ENCODE measurements around the gene LRRC63.

Gene LRRC63

DNA sequence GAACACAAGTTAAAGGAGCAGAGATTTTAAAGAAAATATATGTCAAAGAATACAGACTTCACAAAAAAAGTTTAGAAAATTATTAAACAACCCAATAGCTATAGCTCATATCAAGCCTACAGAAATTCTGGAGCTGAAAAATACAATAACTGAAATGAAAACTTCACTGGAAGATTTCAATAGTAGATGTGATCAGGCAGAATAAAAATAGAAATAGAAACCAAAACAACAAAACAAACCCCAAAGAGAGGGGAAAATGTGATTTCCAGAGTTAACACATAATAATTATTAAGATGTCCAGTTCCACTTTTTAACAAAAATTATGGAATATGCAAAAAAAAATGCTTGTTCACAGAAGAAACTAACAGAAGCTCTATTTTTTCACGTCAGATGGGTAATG is 23.6 kb downstream of the LRRC63 start:
- Histone ChIP-seq H3K4me3 (replicated peaks; ENCODE audit: insufficient read depth, low read length) (no peak overlapping the region), H3K27ac (replicated peaks) (no peak overlapping the region), H3K27me3 (ENCODE audit: insufficient read depth, poor library complexity, severe bottlenecking) (no peaks in the 10 kb centered on the region)
- no peak for DNase-seq (ENCODE audit: low read depth in 1 of 2, low spot score in 1 of 2)
- no peak for TF ChIP-seq CTCF (IDR thresholded peaks at IDR 0.05; ENCODE audit: insufficient read depth, low read length)
- no peak for TF ChIP-seq POLR2AphosphoS5 (IDR thresholded peaks at IDR 0.05; ENCODE audit: low read depth)
- no peak for TF ChIP-seq SPI1 (IDR thresholded peaks at IDR 0.05; ENCODE audit: borderline replicate concordance, low read depth)
- TF ChIP-seq GABPA (IDR thresholded peaks at IDR 0.05; ENCODE audit: low read depth), result no peak
- no peak for TF ChIP-seq REST (IDR thresholded peaks at IDR 0.05; ENCODE audit: insufficient replicate concordance, low read depth)

DNA sequence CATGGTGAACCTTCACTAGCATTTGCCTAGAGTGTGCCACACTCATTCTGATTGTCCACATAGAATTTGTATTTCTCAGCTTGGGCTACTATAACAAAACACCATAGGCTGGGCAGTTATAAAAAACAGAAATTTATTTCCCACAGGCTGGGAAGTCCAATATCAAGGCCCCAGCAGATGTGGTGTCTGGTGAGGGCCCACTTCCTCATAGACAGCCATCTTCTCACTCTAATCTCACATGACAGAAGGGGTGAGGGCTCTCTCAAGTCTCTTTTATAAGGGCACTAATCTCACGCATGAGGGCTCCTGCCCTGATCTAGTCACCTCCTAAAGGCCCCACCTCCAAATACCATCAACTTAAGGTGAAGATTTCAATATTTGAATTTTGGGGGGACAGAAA is 53.6 kb downstream of the LRRC63 start:
- DNase-seq (ENCODE audit: low read depth in 1 of 2, low spot score in 1 of 2), result no peak
- Histone ChIP-seq H3K27me3 (ENCODE audit: insufficient read depth, poor library complexity, severe bottlenecking) (no peaks in the 10 kb centered on the region), H3K27ac (replicated peaks) (no peak overlapping the region), H3K4me3 (replicated peaks; ENCODE audit: insufficient read depth, low read length) (no peak overlapping the region)
- TF ChIP-seq REST (IDR thresholded peaks at IDR 0.05; ENCODE audit: insufficient replicate concordance, low read depth) (no peak), SPI1 (IDR thresholded peaks at IDR 0.05; ENCODE audit: borderline replicate concordance, low read depth) (peak; percentile 59; the same call in 1 of the 2 replicates)

DNA sequence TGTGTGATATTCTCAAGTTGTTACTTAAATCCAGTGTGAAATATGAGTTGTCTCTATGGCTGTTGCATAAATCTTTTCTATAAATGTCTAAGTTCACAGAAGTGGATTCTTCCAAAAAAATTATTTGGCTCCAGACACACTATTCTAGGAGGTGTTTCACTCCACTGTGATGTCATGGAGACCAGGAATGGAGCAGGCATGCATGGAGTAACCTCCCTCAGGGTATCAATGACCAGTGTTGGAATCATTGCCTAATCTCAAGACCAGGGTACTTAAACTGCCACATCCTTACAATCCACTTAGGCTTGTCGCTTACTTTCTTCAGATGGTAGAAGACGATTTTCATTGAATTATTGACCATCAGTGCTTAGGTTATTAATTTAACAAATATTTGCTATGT is 55.4 kb downstream of the LRRC63 start:
- H3K4me3 ChIP-seq (replicated peaks; ENCODE audit: insufficient read depth, low read length), result no peak overlapping the region
- no peak for DNase-seq (ENCODE audit: low read depth in 1 of 2, low spot score in 1 of 2)
- no peak for TF ChIP-seq REST (IDR thresholded peaks at IDR 0.05; ENCODE audit: insufficient replicate concordance, low read depth)
- no peak for TF ChIP-seq GABPA (IDR thresholded peaks at IDR 0.05; ENCODE audit: low read depth)
- no peak for TF ChIP-seq CTCF (IDR thresholded peaks at IDR 0.05; ENCODE audit: insufficient read depth, low read length)
- TF ChIP-seq SPI1 (IDR thresholded peaks at IDR 0.05; ENCODE audit: borderline replicate concordance, low read depth), result no peak
- no peak for TF ChIP-seq POLR2AphosphoS5 (IDR thresholded peaks at IDR 0.05; ENCODE audit: low read depth)
- H3K27me3 ChIP-seq (ENCODE audit: insufficient read depth, poor library complexity, severe bottlenecking), result no peaks in the 10 kb centered on the region
- H3K27ac ChIP-seq (replicated peaks), result no peak overlapping the region

DNA sequence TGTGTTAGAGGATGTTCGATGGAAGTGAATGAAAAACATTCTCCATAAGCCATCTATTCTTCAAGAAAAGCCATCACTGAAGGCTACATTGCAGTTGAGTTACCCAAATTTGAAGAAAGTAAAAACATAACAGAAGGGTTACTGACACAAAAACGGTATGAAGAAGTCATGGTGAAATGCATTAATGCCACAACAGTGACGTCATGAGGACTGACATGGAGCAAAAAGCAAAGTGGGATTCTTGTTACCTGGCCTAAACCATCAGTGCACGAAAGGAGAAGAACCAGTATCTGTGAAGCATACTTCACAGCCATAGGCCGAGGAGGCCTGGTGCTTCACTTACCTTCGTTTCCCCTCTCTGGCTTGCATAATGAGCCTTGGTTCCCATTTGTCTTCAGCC is 58.7 kb downstream of the LRRC63 start:
- Histone ChIP-seq H3K27ac (replicated peaks) (no peak overlapping the region), H3K4me3 (replicated peaks; ENCODE audit: insufficient read depth, low read length) (no peak overlapping the region), H3K27me3 (ENCODE audit: insufficient read depth, poor library complexity, severe bottlenecking) (no peaks in the 10 kb centered on the region)
- DNase-seq (ENCODE audit: low read depth in 1 of 2, low spot score in 1 of 2), result no peak
- TF ChIP-seq GABPA (IDR thresholded peaks at IDR 0.05; ENCODE audit: low read depth) (no peak), REST (IDR thresholded peaks at IDR 0.05; ENCODE audit: insufficient replicate concordance, low read depth) (no peak), POLR2AphosphoS5 (IDR thresholded peaks at IDR 0.05; ENCODE audit: low read depth) (no peak), SPI1 (IDR thresholded peaks at IDR 0.05; ENCODE audit: borderline replicate concordance, low read depth) (no peak), CTCF (IDR thresholded peaks at IDR 0.05; ENCODE audit: insufficient read depth, low read length) (no peak)

Data from HL-60 (cell line).